Brain pericyte (primary cell): ENCODE data around the gene LRRC8A.
"Not testable (repeated sequence)": the region's sequence is repeated elsewhere in the genome, so short reads cannot be mapped to it uniquely, and the experiment has no call there.

Experiments used
- DNase-seq: peaks from one replicate; pipeline ENCODE4 v3.0.0-alpha.2; 2012; ENCODE audit warnings: low read depth, low spot score

The LRRC8A gene

DNA sequence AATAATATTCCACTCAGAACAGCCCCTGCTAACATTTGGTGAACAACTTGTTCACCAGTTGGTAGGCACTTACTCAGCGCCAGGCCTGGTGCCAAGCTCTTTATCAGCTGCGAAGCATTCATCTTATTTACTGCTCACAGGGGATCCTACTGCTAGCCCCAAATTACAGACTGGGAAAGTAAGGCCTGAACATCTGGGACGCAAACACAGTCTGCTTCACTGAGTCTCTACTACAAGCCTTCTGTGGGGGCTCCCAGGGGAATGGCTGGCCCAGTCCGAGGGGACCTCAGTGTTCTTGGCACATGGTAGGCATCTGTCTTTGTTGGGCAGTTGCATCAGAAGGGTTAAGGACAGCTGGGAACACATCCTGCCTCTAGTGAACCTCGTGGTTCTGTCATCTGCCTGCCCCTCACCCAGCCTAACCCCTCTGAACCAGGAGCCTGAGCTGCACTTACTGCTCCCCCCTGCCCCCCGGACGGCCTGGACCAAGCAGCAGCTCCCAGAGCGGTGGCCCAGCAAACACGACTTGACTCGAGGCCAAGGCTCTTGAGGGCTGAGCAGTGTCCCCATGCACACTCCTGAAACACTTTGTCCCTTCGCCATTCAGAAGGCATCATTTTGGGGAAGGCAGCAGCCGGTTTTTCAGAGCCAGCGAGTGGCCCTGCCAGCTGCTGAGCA lies 38.6 kb downstream of the LRRC8A start, which contains the start of gene PHYHD1:
Gene PHYHD1 (plus strand): TSS at position 602 of the 678 bp plus-strand sequence. CDS start 1,342 bp downstream, outside the sequence.
- DNase-seq: no peak

DNA sequence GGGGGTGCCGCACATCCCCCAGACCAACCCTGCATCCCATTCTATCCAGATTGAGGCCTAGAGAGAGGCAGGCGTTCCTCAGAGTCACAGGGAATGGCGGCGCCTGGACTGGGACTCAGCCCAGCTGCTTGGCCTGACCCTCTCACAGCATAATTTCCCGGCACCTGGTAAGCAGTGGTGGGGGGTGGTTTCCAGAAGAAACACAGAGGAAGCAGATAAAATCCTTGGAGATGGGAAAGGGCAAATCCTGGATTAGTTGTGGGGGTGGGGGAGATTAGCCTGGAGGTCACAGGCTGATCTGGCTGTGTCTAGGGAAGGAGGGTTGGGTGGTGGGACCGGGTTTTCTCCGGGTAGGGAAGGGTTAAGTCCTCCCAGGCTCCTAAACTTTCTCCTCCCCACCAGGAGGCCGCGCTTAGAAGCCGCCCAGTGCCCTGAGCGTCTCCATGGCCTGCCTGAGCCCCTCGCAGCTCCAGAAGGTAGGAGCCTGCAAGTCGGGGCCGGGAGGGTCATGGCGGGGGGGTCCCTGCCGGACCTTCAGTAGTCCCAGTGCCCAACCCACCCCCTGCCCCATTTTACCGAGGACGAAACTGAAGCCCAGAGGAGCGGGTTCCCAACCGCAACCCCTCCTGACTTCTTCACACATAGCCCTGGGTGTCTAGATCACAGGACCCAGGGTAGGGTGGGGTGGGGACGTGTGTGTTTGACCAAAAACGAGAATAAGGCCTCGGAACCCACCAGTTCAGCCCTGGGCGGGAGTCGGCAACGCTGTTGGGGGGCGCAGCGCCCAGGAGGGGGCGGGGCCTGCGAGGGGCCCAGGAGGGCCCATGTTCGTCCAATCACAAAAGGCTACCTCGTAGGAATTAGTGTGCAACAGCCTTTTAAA lies 40.2 kb downstream of the LRRC8A start:
- no peak for DNase-seq

DNA sequence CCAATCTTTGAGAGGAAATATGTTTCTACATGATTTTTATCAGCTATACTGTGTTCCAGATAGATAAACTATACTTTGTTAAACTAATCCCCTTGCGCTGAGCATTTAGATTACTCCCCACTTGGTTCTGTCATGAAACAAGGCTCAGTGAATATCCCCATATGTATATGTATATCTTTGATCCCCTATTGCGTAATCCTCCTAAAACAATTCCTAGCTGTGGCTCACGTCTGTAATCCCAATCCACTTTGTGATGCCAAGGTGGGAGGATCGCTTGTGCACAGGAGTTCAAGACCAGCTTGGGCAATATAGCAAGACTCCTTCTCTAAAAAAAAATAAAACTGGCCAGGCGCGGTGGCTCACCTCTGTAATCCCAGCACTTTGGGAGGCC lies 41.6 kb downstream of the LRRC8A start:
- no peak for DNase-seq

DNA sequence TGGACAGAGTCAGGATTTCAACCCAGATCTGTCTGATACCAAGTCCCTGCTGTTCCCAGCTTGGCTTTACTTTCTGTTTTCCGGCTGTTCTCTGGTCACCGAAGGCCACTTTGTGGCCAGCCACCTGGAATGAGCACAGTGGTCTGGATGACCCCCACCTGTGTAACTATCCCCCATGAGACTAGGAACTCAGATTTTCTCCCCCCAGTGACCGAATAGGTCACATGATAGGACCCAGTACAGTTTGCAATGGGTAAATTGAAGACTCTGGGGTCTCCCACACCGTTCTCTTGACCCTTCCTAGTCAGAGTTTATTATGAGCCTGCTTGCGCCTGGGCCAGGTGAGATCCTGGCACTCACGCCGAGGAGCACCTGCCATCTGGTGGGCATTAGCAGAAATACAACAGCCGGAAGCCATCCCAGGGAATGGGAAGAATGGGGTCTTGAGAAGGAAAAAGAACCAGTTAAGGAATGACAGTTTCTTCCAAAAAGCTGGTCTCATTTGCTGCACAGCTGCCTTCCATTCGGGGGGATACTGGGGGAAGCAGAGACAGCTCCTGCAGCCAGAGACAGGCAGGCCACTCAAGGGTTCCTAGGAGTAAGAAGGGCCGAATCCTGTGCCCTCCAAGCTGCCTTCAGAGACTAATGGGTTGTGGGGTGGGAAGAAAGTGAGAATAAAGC lies 45.9 kb downstream of the LRRC8A start:
- no peak for DNase-seq

DNA sequence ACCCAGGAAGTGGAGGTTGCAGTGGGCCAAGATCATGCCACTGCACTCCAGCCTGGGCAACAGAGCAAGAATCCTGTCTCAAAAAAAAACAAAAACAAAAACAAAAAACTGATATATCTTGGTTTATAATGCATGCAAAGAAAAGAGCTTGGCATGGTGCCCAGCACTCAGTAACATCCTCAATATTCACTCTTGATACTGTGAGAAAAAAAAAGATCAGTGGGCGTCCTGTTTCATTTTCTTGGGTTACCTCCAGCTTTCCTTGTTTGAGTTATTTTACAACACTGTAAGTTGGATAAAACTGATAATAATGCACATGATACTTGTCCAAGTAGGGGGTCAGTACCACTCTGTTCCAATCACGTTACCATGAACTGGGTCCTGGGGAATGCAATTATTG lies 46.7 kb downstream of the LRRC8A start:
- no peak for DNase-seq

DNA sequence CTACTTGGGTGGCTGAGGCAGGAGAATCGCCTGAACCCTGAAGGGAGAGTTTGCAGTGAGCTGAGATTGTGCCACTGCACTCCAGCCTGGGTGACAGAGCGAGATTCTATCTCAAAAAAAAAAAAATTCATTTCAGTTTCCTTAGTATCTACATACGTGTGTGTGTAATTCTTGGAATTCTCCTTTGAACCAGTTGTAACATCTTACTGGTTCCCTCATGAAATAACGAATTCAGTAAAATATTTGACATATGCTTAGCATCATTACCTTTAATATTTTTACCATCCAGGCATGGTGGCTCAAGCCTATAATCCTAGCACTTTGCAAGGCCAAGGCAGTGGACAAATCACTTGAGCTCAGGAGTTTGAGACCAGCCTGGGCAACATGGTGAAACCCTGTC lies 47.6 kb downstream of the LRRC8A start:
- no peak for DNase-seq

DNA sequence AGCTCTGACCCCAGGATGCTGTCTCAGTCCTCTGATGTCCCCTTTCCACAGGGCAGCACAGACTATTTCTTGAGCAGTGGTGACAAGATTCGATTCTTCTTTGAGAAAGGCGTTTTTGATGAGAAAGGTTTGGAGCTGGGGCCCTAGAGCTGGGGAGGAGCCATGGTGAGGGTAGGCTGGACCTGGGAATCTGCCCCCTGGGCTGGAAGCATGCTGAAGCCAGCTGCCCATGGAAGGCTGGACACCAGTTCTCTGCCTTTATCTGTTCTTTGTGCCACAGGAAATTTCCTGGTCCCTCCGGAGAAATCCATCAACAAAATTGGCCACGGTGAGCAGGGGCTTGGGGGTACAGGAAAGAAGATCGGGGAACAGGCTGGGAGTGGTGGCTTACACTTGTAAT lies 51.8 kb downstream of the LRRC8A start:
- DNase-seq: no peak

DNA sequence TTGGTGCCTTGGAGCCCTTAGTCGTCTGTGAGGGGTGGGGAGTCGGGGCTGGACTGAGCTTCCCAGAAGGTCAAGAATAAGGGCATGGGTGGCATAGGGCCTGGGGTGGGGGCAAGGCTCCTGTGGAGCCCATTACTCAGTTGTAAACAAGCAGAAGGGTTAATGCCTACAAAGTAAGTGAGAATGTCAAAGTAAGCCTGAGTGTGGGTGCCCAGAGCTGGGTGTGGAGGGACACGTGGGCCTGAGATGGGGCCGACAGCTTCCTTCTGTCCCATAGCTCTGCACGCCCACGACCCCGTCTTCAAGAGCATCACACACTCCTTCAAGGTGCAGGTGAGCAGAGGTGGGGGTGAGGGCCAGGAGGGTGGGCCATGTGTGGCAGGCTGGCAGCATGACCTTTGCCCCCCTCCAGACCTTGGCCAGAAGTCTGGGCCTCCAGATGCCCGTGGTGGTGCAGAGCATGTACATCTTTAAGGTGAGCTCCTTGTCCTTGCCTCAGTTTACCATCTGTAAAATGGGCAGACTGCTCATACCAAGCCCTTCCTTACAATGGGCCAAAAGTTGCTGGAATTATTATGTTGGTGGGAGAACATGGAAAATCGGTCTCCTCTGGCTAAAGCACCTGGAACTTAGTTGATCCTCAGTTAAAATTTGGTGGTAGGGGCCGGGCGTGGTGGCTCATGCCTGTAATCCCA lies 54.4 kb downstream of the LRRC8A start:
- no peak for DNase-seq

DNA sequence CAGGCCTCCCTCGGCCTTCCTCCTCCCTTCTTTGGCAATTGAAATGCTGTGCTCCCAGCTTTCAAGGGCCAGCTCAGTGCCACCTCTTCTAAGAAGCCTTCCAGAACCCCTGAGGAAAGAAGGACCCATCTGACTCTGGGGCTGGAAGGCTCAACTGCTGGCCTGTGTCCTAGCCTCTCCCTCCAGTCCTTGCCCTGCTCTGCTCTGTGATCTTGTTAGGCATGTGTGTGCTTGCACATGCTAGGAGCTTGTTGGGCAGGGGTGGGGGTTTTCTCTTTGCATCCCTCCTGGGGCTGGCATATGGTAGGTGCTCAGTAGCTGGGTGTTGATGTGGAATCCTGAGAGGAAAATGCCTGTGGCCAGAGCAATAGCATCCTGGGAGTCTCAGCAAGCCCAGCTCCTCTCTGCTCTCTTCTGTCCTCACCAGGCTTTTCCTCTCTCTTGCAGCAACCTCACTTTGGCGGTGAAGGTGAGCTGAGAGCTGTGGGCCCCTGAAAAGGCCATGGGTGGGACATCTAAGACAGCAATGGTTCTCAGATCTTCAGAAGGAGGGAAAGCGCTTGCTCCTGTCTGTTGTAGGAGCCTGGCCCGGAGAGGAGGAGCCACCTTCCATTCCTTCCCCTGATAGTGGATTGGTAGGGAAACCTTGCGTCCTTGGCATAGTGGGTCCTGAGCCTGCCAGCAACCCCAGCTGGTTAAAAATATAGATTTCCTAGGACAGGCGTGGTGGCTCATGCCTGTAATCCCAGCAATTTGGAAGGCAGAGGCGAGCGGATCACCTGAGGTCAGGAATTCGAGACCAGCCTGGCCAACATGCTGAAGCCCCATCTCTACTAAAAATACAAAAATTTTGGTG lies 55.6 kb downstream of the LRRC8A start:
- no peak for DNase-seq

DNA sequence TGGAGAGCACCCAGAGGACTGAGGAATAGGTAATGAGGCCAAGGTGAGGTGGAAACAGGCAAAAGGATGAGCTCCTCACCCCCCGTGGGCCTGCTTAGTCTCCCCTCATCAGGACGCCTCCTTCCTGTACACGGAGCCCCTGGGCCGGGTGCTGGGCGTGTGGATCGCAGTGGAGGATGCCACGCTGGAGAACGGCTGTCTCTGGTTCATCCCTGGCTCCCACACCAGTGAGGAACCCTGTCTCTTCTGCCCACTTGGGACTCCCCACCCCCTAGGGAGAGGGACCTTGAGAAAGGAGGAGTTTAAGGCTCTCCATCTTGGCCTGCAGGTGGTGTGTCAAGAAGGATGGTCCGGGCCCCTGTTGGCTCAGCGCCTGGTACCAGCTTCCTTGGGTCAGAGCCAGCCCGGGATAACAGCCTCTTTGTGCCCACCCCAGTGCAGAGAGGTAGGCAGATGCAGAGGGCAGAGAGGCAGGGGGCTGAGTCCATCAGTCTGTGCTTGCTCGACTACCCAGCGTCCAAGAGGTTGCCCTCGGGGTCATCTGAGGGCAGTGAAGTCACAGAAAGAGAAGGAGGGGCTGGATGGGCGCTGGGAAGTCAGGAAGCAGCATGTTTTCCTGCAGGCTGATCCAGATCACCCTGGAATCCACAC lies 58.5 kb downstream of the LRRC8A start:
- DNase-seq: no peak

DNA sequence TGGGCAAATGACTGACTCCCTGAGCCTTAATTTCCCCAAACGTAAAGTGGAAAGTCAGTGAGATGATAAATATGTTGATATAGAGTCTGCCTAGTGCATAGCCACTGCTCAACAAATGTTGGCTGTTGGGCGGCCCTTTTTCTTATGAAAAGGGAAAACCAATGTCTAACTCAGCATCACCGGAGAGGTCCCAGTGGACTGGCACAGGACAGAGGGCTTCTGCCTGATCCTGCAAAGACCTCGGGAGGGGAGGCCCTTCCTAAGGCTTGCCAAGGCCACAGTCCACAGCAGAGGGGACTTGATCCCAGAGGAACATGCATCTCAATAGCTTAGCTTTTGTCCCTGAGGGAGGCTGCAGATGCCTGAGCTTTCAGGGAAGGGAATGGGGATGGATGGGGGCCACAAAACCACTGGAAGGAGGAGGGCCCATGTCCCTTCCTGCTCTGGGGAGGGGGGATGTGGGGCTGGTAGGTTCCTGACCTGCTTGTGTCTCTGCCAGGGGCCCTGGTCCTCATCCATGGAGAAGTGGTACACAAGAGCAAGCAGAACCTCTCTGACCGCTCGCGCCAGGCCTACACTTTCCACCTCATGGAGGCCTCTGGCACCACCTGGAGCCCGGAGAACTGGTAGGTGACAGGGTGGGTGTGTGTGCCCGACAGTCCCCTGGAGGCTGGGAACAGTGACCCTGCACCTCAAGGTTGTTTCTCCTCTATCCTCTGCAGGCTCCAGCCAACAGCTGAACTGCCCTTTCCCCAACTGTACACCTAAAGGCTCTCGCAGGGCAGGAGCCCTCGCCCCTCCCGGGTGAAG lies 59.2 kb downstream of the LRRC8A start:
- no peak for DNase-seq

DNA sequence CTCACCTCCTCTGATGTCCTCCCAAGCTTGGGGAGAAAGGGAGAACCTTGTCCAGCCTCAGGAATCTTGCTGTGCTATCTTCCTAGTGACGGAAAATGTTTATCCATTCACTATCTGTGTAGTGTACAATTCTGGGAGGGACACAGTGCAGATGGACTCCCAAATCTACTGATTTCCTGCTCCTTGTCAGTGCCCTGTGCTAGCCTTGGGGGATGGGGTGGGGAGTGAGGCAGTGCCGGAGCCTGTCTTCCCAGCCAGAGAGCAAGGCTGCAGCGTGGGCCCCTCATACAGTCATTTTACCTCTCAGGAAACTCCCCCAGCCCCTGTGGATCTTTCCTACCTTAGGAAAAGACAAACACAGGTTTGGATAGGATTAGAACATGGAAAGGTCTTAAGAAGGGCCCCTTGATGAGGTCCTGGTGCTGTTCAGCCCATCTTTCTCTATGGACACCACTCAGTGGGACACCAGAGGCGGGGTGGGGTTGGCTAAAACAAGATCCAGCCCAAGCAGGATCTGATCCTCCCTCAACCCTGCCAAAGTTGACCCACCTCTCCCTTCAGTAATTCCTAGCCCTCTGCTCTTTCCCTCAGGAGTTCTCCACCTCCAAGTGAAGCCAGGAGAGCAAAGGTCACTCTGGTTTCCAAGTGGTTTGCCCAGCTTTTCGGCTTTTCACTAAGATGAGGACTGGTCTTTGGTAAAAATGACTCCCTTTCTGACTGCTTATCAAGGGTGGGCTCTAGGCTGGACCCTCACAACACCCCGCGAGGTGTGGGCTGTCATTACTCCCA lies 62.1 kb downstream of the LRRC8A start:
- DNase-seq: no peak

DNA sequence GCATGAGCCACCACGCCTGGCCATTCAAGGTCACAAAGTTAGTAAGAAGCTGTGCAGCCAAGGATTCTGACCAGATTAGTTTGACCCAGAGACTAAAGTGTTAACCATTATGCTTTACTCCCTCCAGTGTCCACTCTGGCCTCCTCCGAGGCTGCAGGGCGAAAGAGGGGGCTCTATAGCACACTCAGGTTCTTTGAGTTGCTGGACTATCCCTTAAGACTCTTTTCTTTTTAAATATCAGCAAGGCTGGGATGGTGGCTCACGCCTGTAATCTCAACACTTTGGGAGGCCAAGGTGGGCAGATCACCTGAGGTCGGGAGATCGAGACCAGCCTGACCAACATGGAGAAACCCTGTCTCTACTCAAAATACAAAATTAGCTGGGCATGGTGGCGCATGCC lies 63.0 kb downstream of the LRRC8A start:
- not testable (repeated sequence) for DNase-seq

DNA sequence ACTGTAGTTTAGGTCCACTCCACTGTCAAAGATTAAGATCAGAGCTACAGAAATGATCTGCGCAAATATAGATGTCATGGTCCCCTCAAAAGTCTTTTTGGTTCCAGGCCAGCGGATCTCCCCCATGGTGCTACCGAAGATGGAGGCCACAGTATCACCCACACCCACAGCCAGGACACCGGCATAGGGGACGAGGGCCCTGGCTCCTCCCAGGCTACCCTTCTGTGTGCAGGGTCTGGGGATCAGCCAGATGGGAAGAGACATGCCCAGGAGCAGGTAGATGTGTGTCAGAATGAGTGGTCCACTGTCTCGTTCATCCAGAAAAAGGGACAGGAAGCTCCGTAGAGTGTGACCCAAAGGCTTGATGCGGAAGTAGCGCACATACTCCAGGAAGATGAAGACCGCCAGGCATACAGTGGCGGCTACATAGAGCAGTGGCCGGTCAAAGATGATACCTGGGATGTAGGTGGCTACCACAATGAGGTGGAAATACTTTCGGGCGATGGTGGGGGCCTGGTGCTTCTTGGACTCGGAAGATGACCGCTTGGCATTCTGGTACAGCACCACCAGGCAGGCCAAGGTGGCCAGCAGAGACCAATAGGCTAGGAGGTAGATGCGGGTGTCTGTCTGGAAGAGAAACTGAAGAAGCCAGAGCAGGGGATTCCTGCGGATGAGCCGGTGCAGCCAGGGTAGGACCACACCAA lies 64.0 kb downstream of the LRRC8A start:
- DNase-seq: no peak

DNA sequence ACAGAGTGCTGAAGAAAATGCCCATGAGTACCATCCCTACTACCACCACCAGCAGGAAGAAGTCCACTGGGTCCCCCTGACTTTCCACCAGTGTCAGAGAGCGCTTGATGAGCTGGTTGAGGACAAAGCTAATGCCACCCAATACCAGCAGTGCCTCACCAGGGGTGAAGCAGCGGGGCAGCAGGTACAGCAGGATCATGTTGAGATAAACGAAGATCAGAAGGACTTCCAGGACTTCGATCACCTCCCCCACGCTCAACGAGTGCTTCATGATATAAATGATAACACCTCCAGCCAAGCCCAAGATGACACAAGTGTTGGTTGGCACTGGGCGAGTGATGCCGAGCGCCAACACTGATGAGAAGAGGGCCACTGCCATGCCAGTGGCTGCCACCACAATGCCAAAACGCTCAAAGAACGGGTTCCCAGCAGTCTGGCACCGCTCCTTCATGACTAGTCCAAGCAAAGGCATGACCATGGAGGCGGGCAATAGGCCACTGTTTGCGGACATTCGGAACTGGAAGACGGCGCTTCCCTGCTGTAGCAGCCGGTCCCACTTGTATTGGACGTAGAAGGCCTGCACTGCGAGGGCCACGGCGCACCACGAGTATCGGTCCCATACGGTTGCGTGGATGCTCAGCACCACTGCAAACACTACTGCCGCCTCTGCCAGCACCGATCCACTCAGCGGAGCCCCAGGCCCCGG lies 64.8 kb downstream of the LRRC8A start:
- DNase-seq: no peak

DNA sequence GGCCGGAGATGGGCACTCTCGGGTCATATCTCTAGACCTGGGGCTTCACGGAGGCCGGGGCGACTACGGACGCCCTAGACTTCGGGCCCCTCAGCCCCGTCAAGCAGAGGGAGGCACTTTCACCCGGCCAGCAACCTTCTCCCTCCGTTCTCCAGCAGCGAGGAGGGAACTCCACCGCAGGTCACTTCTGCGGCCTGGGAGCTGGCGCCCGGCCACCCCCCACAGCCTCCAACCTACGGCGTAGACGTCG lies 65.3 kb downstream of the LRRC8A start:
- no peak for DNase-seq

DNA sequence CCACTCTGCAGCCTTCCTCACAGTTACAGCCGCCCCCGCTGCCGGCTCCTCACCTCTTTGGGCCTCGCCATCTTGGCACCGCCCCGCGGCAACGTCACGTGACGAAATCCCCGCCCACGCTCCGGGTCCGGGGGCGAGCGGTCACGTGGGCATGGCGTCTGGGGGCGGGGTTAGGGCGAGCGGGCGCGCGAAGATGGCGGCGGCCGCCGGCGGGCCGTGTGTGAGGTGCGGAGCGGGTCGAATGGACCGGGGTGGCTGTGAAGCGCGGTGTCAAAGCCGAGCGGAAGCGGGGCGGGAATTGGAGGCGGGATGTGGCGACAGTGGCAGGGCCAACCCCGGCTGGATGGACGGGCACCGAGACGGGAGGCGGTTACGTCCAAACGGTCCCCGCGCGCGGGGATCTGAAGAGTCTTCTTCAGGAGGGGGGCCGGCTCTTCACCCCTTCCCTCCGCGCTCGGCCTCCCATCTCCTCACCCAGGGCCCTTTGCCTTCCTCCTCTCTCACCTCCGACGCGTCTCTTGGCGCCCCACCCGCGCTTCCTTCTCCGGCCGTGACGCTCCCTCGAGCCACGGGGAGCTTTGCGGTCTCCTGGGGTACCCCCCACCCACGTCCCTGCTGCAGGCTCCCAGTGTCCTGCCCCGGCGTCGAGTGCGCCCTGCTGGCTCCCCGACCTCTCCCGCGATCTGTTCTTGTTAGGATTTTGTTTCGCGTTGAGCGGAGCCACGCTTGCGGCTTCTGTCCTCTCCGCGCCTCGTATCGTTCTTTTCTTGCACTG lies 65.8 kb downstream of the LRRC8A start, which contains the start of the genes DOLK and NUP188:
Gene DOLK (minus strand): TSS at position 77 of the 775 bp plus-strand sequence. CDS start 300 bp downstream, outside the sequence.
Gene NUP188 (plus strand): TSS at position 173 of the 775 bp plus-strand sequence. CDS start 21 bp downstream, at position 194.
- DNase-seq: peak; percentile 71
